Epithelial cell of umbilical artery (primary cell): ENCODE results near the gene TUT1. TPM values are rescaled to one million over a fixed set of nuclear protein-coding genes. Genes with fewer than 3 reads are reported as not detected.

Experiments used
- total RNA-seq: library from RNA; depleted of rRNA; stranded (reverse); fragments of >200 nt; gene quantifications from 2 replicates; pipeline ENCODE4 v1.2.3, GENCODE V29; 2014

The TUT1 gene
- total RNA-seq = 6.8 and 13.5 TPM in 2 replicates

GRCh38 chr11:62591448-62592145 lies at the start of gene TUT1:
Gene TUT1, minus strand, starts transcription at chr11:62591523. Its CDS starts 38 bp downstream, at chr11:62591485.

GRCh38 chr11:62621567-62622470 lies 30.5 kb upstream of the TUT1 start, which contains the start of gene B3GAT3:
Gene B3GAT3, minus strand, starts transcription at chr11:62621986. Its CDS starts 39 bp downstream, at chr11:62621947.

GRCh38 chr11:62612366-62613290 lies 21.3 kb upstream of the TUT1 start, which contains the start of the genes EML3 and ROM1:
Gene EML3, minus strand, starts transcription at chr11:62612775. Its CDS starts 318 bp downstream, at chr11:62612457.
Gene ROM1, plus strand, starts transcription at chr11:62613257. Its CDS starts 25 bp downstream, at chr11:62613282.

GRCh38 chr11:62601372-62602140 lies 10.2 kb upstream of the TUT1 start, which contains the start of gene MTA2:
Gene MTA2, minus strand, starts transcription at chr11:62601865. Its CDS starts 415 bp downstream, at chr11:62601450.

GRCh38 chr11:62573592-62574362 lies 17.5 kb downstream of the TUT1 start, which contains the start of gene EEF1G:
Gene EEF1G, minus strand, starts transcription at chr11:62573891. Its CDS starts 49 bp downstream, at chr11:62573842.

GRCh38 chr11:62546244-62546928 lies 44.9 kb downstream of the TUT1 start, which contains the start of gene AHNAK:
Gene AHNAK, minus strand, starts transcription at chr11:62546806. Its CDS starts 10,708 bp downstream, at chr11:62536098.

Other genes starting within 250 kb of the TUT1 start
- not detected in 2 replicates for gene SCGB1A1, start 172.5 kb downstream of the TUT1 start, total RNA-seq
- 274 and 293 TPM in 2 replicates for gene AHNAK, start 44.7 kb downstream of the TUT1 start, total RNA-seq
- 1,044 and 1,412 TPM in 2 replicates for gene EEF1G, start 17.6 kb downstream of the TUT1 start, total RNA-seq
- 186 and 207 TPM in 2 replicates for gene MTA2, start 10.3 kb upstream of the TUT1 start, total RNA-seq
- 27.3 and 30.1 TPM in 2 replicates for gene EML3, start 21.3 kb upstream of the TUT1 start, total RNA-seq
- gene ROM1, start 21.7 kb upstream of the TUT1 start, total RNA-seq = 5.3 and 5.8 TPM in 2 replicates
- 20.1 and 28.7 TPM in 2 replicates for gene B3GAT3, start 30.5 kb upstream of the TUT1 start, total RNA-seq
- gene GANAB, start 55.1 kb upstream of the TUT1 start, total RNA-seq = 213 and 230 TPM in 2 replicates
- 22.8 and 24.4 TPM in 2 replicates for gene INTS5, start 61.8 kb upstream of the TUT1 start, total RNA-seq
- 38.7 and 44.4 TPM in 2 replicates for gene C11orf98, start 73.7 kb upstream of the TUT1 start, total RNA-seq
- 3.6 and 13.3 TPM in 2 replicates for gene CSKMT, start 73.8 kb upstream of the TUT1 start, total RNA-seq
- 9.7 and 11.2 TPM in 2 replicates for gene UQCC3, start 80.2 kb upstream of the TUT1 start, total RNA-seq
- 4.2 and 5.5 TPM in 2 replicates for gene LBHD1, start 80.7 kb upstream of the TUT1 start, total RNA-seq
- gene UBXN1, start 87.5 kb upstream of the TUT1 start, total RNA-seq = 137 and 210 TPM in 2 replicates
- gene LRRN4CL, start 98.0 kb upstream of the TUT1 start, total RNA-seq = under 0.01 and 0.30 TPM in 2 replicates
- gene BSCL2, start 115.9 kb upstream of the TUT1 start, total RNA-seq = 20.2 and 24.0 TPM in 2 replicates
- 0.32 TPM in 1 of 2 replicates, not detected in the other for gene GNG3, start 116.2 kb upstream of the TUT1 start, total RNA-seq
- gene HNRNPUL2, start 135.9 kb upstream of the TUT1 start, total RNA-seq = 5.8 and 11.9 TPM in 2 replicates
- 34.4 and 38.9 TPM in 2 replicates for gene TTC9C, start 137.0 kb upstream of the TUT1 start, total RNA-seq
- gene ZBTB3, start 162.6 kb upstream of the TUT1 start, total RNA-seq = 10.9 and 11.4 TPM in 2 replicates
- 86.7 and 113 TPM in 2 replicates for gene POLR2G, start 170.1 kb upstream of the TUT1 start, total RNA-seq
- gene TAF6L, start 179.9 kb upstream of the TUT1 start, total RNA-seq = 19.8 and 26.7 TPM in 2 replicates
- gene TMEM179B, start 195.9 kb upstream of the TUT1 start, total RNA-seq = 22.5 and 26.6 TPM in 2 replicates
- 13.4 and 21.8 TPM in 2 replicates for gene TMEM223, start 200.5 kb upstream of the TUT1 start, total RNA-seq
- gene NXF1, start 213.9 kb upstream of the TUT1 start, total RNA-seq = 16.6 and 26.3 TPM in 2 replicates
- 27.7 and 36.1 TPM in 2 replicates for gene STX5, start 240.5 kb upstream of the TUT1 start, total RNA-seq
- gene TEX54, start 241.3 kb upstream of the TUT1 start, total RNA-seq = not detected in 2 replicates
- gene WDR74, start 248.1 kb upstream of the TUT1 start, total RNA-seq = 70.8 and 74.3 TPM in 2 replicates